ENCODE data around the gene LMNTD1. TPM values are rescaled to one million over a fixed set of nuclear protein-coding genes. Genes with fewer than 3 reads are reported as not detected.
"Not testable (repeated sequence)": the region's sequence is repeated elsewhere in the genome, so short reads cannot be mapped to it uniquely, and the experiment has no call there.

Gene LMNTD1
- total RNA-seq = 1 to 10 TPM; 2.5 to 3.0 TPM
- 1 to 10 TPM in 1 of 2 donors, under 1 TPM in 1; 0.54 to 1.1 TPM for polyA plus RNA-seq (ENCODE audit: insufficient read length in 2 of 2)
- long read RNA-seq, donor 1 = 0 reads
- long read RNA-seq, donor 2 = 0 reads
- long read RNA-seq, donor 3 = 0 reads
- long read RNA-seq, donor 4 = 0 reads

DNA sequence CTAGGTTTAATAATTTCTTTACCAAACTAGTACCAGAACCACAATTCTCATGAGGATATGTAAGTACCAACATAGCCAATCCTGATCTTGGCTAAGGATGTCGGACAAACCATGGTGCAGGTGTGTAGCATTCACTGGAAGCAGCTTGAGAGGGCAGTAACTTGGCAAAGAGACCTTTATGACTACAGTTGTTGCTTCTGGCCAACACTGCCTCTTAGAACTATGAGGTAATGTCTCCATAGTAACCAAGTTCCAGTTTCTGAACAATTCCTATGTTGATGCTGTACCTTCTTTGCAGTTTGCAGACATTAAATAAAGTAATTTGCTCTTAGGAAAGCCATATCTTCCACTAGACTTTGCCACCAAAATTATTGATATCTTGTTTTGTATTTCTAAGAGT lies at the start of gene LMNTD1:
TSS of gene LMNTD1 (minus strand) at position 186 of the 400 bp plus-strand sequence. CDS start 324 bp downstream, outside the sequence.
- no peak within 1 kb of the TSS for H3K27ac ChIP-seq (ENCODE audit: low read depth, low read length)
- H3K4me3 ChIP-seq (ENCODE audit: low read depth, low read length) = no peak within 1 kb of the TSS
- H3K36me3 ChIP-seq (ENCODE audit: control insufficient read depth, insufficient read depth, low read length) = no peaks in the 10 kb centered on the region
- no peaks in the 10 kb centered on the region for H3K4me1 ChIP-seq (ENCODE audit: control insufficient read depth, insufficient read depth, low read length)
- WGBS (ENCODE audit: insufficient coverage) = 0% methylated on average over 1 of the region's 1 CpG
- H3K9me3 ChIP-seq (ENCODE audit: control insufficient read depth, insufficient read depth, low read length) = no peaks in the 10 kb centered on the region
- DNase-seq (ENCODE audit: low read depth in 4 of 6, low spot score in 6 of 6) = peak in 5 of 6 donors; percentile 17 to 65 (median 44)
- H3K27me3 ChIP-seq (ENCODE audit: control insufficient read depth, insufficient read depth, low read length) = no peaks in the 10 kb centered on the region

DNA sequence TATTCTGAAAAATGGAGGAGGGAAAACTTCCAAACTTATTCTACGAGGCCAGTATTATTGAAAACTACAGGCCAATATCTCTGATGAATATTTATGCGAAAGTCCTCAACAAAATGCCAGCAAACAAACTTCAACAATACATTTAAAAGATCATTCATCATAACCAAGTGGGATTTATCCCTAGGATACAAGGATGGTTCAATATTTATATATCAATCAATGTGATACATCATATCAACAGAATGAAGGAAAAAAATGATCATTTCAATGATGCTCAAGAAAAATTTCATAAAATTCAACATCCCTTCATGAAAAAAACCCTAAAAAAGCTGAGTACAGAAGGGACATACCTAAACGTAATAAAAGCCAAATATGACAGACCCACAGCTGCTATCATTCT lies 45.9 kb upstream of the LMNTD1 start:
- H3K4me1 ChIP-seq (ENCODE audit: control insufficient read depth, insufficient read depth, low read length) = no peaks in the 10 kb centered on the region
- no peak for DNase-seq (ENCODE audit: low read depth in 4 of 6, low spot score in 6 of 6)
- no peaks in the 10 kb centered on the region for H3K9me3 ChIP-seq (ENCODE audit: control insufficient read depth, insufficient read depth, low read length)
- no CpG with 5 or more reads among the region's 3 CpGs for WGBS (ENCODE audit: insufficient coverage)
- H3K27me3 ChIP-seq (ENCODE audit: control insufficient read depth, insufficient read depth, low read length) = no peaks in the 10 kb centered on the region
- H3K27ac ChIP-seq (ENCODE audit: low read depth, low read length) = no peak overlapping the region
- no peaks in the 10 kb centered on the region for H3K36me3 ChIP-seq (ENCODE audit: control insufficient read depth, insufficient read depth, low read length)
- no peak overlapping the region for H3K4me3 ChIP-seq (ENCODE audit: low read depth, low read length)

GRCh38 chr12:25595496-25595895 lies 42.4 kb upstream of the LMNTD1 start:
- not testable (repeated sequence) for H3K9me3 ChIP-seq (ENCODE audit: control insufficient read depth, insufficient read depth, low read length); H3K27me3 ChIP-seq (ENCODE audit: control insufficient read depth, insufficient read depth, low read length); H3K4me1 ChIP-seq (ENCODE audit: control insufficient read depth, insufficient read depth, low read length); DNase-seq (ENCODE audit: low read depth in 4 of 6, low spot score in 6 of 6); H3K36me3 ChIP-seq (ENCODE audit: control insufficient read depth, insufficient read depth, low read length); H3K4me3 ChIP-seq (ENCODE audit: low read depth, low read length); H3K27ac ChIP-seq (ENCODE audit: low read depth, low read length)

GRCh38 chr12:25594376-25594775 lies 41.3 kb upstream of the LMNTD1 start:
- no peaks in the 10 kb centered on the region for H3K36me3 ChIP-seq (ENCODE audit: control insufficient read depth, insufficient read depth, low read length)
- no peaks in the 10 kb centered on the region for H3K4me1 ChIP-seq (ENCODE audit: control insufficient read depth, insufficient read depth, low read length)
- 100% methylated on average over 2 of the region's 2 CpGs for WGBS (ENCODE audit: insufficient coverage)
- no peak overlapping the region for H3K27ac ChIP-seq (ENCODE audit: low read depth, low read length)
- no peaks in the 10 kb centered on the region for H3K9me3 ChIP-seq (ENCODE audit: control insufficient read depth, insufficient read depth, low read length)
- H3K27me3 ChIP-seq (ENCODE audit: control insufficient read depth, insufficient read depth, low read length) = no peaks in the 10 kb centered on the region
- no peak overlapping the region for H3K4me3 ChIP-seq (ENCODE audit: low read depth, low read length)
- no peak for DNase-seq (ENCODE audit: low read depth in 4 of 6, low spot score in 6 of 6)

GRCh38 chr12:25592725-25593495 lies 39.8 kb upstream of the LMNTD1 start:
- no peaks in the 10 kb centered on the region for H3K27me3 ChIP-seq (ENCODE audit: control insufficient read depth, insufficient read depth, low read length)
- 67% methylated on average over 3 of the region's 5 CpGs for WGBS (ENCODE audit: insufficient coverage)
- H3K27ac ChIP-seq (ENCODE audit: low read depth, low read length) = no peak overlapping the region
- no peaks in the 10 kb centered on the region for H3K4me1 ChIP-seq (ENCODE audit: control insufficient read depth, insufficient read depth, low read length)
- H3K36me3 ChIP-seq (ENCODE audit: control insufficient read depth, insufficient read depth, low read length) = no peaks in the 10 kb centered on the region
- DNase-seq (ENCODE audit: low read depth in 4 of 6, low spot score in 6 of 6) = no peak
- H3K9me3 ChIP-seq (ENCODE audit: control insufficient read depth, insufficient read depth, low read length) = no peaks in the 10 kb centered on the region
- no peak overlapping the region for H3K4me3 ChIP-seq (ENCODE audit: low read depth, low read length)

DNA sequence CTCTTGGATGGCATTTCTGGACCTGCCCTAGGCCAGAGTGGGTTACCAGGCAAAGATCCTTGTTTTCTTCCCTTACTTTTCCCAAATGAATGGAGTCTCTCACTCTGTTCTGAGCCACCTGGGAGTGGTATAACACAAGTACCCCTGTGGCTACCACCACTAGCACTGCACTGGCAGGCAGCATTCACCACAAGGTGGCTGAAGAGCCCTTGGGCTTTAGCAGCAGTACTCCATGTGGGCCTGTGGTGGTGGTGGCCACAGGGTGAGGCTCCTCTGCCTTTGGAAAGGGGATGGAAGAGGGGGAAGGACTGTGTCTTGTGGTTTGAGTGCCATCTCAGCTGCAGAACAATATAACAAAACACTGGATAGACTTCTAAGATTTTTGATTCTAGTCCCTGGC lies 38.1 kb upstream of the LMNTD1 start:
- no peaks in the 10 kb centered on the region for H3K9me3 ChIP-seq (ENCODE audit: control insufficient read depth, insufficient read depth, low read length)
- H3K4me1 ChIP-seq (ENCODE audit: control insufficient read depth, insufficient read depth, low read length) = no peaks in the 10 kb centered on the region
- H3K27ac ChIP-seq (ENCODE audit: low read depth, low read length) = no peak overlapping the region
- DNase-seq (ENCODE audit: low read depth in 4 of 6, low spot score in 6 of 6) = no peak
- no peak overlapping the region for H3K4me3 ChIP-seq (ENCODE audit: low read depth, low read length)
- no peaks in the 10 kb centered on the region for H3K27me3 ChIP-seq (ENCODE audit: control insufficient read depth, insufficient read depth, low read length)
- no peaks in the 10 kb centered on the region for H3K36me3 ChIP-seq (ENCODE audit: control insufficient read depth, insufficient read depth, low read length)

DNA sequence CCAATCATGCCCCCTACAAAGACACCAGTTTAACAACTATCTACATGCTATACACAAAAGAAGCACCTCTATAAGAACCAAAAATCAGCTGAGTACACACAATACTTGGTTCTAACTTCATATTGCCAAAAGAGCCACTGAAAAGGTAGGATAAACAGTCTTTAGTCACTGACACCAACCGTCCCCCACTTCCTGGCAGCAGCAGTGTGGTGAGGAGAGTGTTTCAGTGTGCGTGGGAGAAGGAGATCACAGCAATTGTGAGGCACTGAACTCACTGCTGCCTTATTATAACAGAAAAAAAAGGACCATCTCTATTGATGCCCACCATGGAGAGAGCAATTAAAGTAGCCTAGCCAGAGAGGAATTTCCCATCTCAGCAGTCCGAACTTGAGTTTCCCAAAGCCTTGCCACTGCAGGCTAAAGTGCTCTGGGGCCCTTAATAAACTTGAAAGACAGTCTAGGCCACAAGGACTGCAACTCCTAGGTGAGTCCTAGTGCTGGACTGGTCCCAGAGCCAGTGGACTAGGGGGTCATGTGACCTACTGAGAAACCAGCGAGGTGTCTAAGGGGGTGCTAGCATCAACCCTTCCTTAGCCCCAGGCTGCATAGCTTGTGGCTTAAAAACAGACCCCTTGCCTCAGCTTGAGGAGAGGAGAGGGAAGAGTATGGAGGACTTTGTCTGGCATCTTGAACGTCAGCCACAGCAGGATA lies 37.1 kb upstream of the LMNTD1 start:
- Histone ChIP-seq H3K27ac (ENCODE audit: low read depth, low read length) (no peak overlapping the region), H3K27me3 (ENCODE audit: control insufficient read depth, insufficient read depth, low read length) (no peaks in the 10 kb centered on the region), H3K9me3 (ENCODE audit: control insufficient read depth, insufficient read depth, low read length) (no peaks in the 10 kb centered on the region), H3K36me3 (ENCODE audit: control insufficient read depth, insufficient read depth, low read length) (no peaks in the 10 kb centered on the region), H3K4me3 (ENCODE audit: low read depth, low read length) (no peak overlapping the region), H3K4me1 (ENCODE audit: control insufficient read depth, insufficient read depth, low read length) (no peaks in the 10 kb centered on the region)
- WGBS (ENCODE audit: insufficient coverage) = 91% methylated on average over 2 of the region's 5 CpGs
- DNase-seq (ENCODE audit: low read depth in 4 of 6, low spot score in 6 of 6) = no peak

GRCh38 chr12:25587346-25587745 lies 34.3 kb upstream of the LMNTD1 start:
- DNase-seq (ENCODE audit: low read depth in 4 of 6, low spot score in 6 of 6) = no peak
- H3K27me3 ChIP-seq (ENCODE audit: control insufficient read depth, insufficient read depth, low read length) = no peaks in the 10 kb centered on the region
- H3K4me1 ChIP-seq (ENCODE audit: control insufficient read depth, insufficient read depth, low read length) = no peaks in the 10 kb centered on the region
- 100% methylated on average over 3 of the region's 4 CpGs for WGBS (ENCODE audit: insufficient coverage)
- H3K27ac ChIP-seq (ENCODE audit: low read depth, low read length) = no peak overlapping the region
- no peaks in the 10 kb centered on the region for H3K36me3 ChIP-seq (ENCODE audit: control insufficient read depth, insufficient read depth, low read length)
- H3K9me3 ChIP-seq (ENCODE audit: control insufficient read depth, insufficient read depth, low read length) = no peaks in the 10 kb centered on the region
- no peak overlapping the region for H3K4me3 ChIP-seq (ENCODE audit: low read depth, low read length)

DNA sequence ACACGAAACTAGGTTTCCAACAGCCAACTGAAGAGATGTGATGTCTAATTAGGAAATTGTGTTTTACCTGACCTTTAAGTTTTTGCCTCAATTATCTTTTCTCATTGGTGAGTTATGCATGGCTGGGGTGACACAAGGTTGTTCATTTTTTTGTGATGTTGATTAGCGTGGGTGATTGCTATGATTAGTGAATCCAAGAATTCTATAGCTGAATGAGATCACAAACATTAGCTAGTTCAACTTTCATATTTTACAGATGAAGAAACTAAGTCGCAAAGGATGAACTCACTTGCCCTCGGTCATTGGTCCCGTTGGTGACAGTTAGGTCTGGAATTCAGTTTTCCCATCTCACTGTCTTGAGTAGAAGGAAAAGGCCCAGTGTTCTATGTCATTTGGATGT lies 32.6 kb upstream of the LMNTD1 start:
- Histone ChIP-seq H3K36me3 (ENCODE audit: control insufficient read depth, insufficient read depth, low read length) (no peaks in the 10 kb centered on the region), H3K27ac (ENCODE audit: low read depth, low read length) (no peak overlapping the region), H3K4me3 (ENCODE audit: low read depth, low read length) (no peak overlapping the region), H3K9me3 (ENCODE audit: control insufficient read depth, insufficient read depth, low read length) (no peaks in the 10 kb centered on the region), H3K27me3 (ENCODE audit: control insufficient read depth, insufficient read depth, low read length) (no peaks in the 10 kb centered on the region), H3K4me1 (ENCODE audit: control insufficient read depth, insufficient read depth, low read length) (no peaks in the 10 kb centered on the region)
- no CpG with 5 or more reads among the region's 5 CpGs for WGBS (ENCODE audit: insufficient coverage)
- DNase-seq (ENCODE audit: low read depth in 4 of 6, low spot score in 6 of 6) = no peak

Measured in spinal cord (tissue), 10 donors.